ENCODE results near the gene RAMP2.

- TF ChIP-seq MXI1 (IDR thresholded peaks at IDR 0.05; ENCODE audit: borderline replicate concordance, low read depth, low read length) = no peak
- TF ChIP-seq MAZ (IDR thresholded peaks at IDR 0.05; ENCODE audit: borderline replicate concordance, low read depth, low read length) = no peak
- no peak for TF ChIP-seq POLR2A (IDR thresholded peaks at IDR 0.05; ENCODE audit: low read depth, low read length)
- no peak for TF ChIP-seq CTCF (conservative IDR thresholded peaks at IDR 0.05; ENCODE audit: low read depth, low read length)
- no peak for TF ChIP-seq RAD21 (IDR thresholded peaks at IDR 0.05; ENCODE audit: low read length)
- peak; percentile 48; the same call in 1 of the 2 replicates for TF ChIP-seq CEBPB (IDR thresholded peaks at IDR 0.05; ENCODE audit: low read depth, low read length)
- no peak for TF ChIP-seq BHLHE40 (IDR thresholded peaks at IDR 0.05; ENCODE audit: low read depth, low read length)
- no peak for TF ChIP-seq NFE2L2 (IDR thresholded peaks at IDR 0.05; ENCODE audit: low read depth, low read length)
- peak; percentile 37; the same call in 1 of the 2 replicates for TF ChIP-seq FOS (IDR thresholded peaks at IDR 0.05; ENCODE audit: low read depth, low read length)
- no peak for TF ChIP-seq CHD1 (IDR thresholded peaks at IDR 0.05; ENCODE audit: low read depth, low read length)
- TF ChIP-seq SMC3 (IDR thresholded peaks at IDR 0.05; ENCODE audit: low read depth, low read length) = no peak
- no peak for TF ChIP-seq MAFK (IDR thresholded peaks at IDR 0.05; ENCODE audit: low read depth, low read length)
- TF ChIP-seq RCOR1 (IDR thresholded peaks at IDR 0.05; ENCODE audit: insufficient replicate concordance, low read length) = no peak
- TF ChIP-seq ELK1 (IDR thresholded peaks at IDR 0.05; ENCODE audit: borderline replicate concordance, low read depth, low read length) = no peak
Measured at GRCh38 chr17:42783062-42783790, 22.2 kb downstream of the RAMP2 start.
